OCI-LY7 (cell line): ENCODE results near the gene PSMA6.

Source experiments
- CTCF ChIP-seq: fragments of 200-600 bp; sonication (generic); conservative IDR thresholded peaks from 2 replicates; pipeline ENCODE4 v1.5.1; 2014; ENCODE audit warnings: mild to moderate bottlenecking, antibody characterized with exemption, low read length, moderate library complexity, mixed read lengths
- EZH2phosphoT487 ChIP-seq: fragments of 200-600 bp; sonication (generic); IDR thresholded peaks from 2 replicates; pipeline ENCODE4 v1.6.1; 2018; ENCODE audit warnings: low read depth, borderline replicate concordance, mild to moderate bottlenecking, mixed run types, antibody characterized with exemption, low read length, moderate library complexity, mixed read lengths

GRCh38 chr14:35292770-35293561, 784 bp downstream of the PSMA6 start:
- TF ChIP-seq CTCF (no peak), EZH2phosphoT487 (no peak)
